OCI-LY7 (cell line): Measurements from ENCODE around the gene KCTD17.

Source experiments
- CTCF ChIP-seq: fragments of 200-600 bp; sonication (generic); conservative IDR thresholded peaks from 2 replicates; pipeline ENCODE4 v1.5.1; 2014; ENCODE audit warnings: mild to moderate bottlenecking, antibody characterized with exemption, low read length, moderate library complexity, mixed read lengths
- EZH2phosphoT487 ChIP-seq: fragments of 200-600 bp; sonication (generic); IDR thresholded peaks from 2 replicates; pipeline ENCODE4 v1.6.1; 2018; ENCODE audit warnings: low read depth, borderline replicate concordance, mild to moderate bottlenecking, mixed run types, antibody characterized with exemption, low read length, moderate library complexity, mixed read lengths

GRCh38 chr22:37036655-37037377 lies 14.7 kb upstream of the KCTD17 start:
- TF ChIP-seq CTCF, result no peak
- TF ChIP-seq EZH2phosphoT487, result no peak
